Measurements from ENCODE around the gene CDK14.

DNA sequence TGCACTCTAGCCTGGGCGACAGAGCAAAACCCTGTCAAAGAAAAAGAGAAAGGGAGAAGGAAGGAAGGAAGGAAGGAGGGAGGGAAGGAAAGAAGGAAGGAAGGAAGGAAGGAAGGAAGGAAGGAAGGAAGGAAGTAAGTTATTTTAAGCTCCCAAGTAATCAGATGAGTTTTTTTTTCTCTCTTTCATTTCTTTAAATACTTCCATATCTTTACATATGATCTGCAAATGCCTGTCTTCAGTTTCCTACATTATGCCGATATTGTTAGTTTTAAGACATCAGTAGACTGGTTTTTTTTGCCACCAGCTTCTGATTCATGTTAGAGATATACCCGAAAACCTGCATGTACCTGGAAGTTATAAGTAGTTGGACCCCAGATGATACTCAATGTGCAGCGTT, 495.5 kb downstream of the CDK14 start:
- TF ChIP-seq POLR2A (IDR thresholded peaks at IDR 0.05) (no peak), EP300 (IDR thresholded peaks at IDR 0.05) (no peak)
- TF ChIP-seq, protein P1, sequence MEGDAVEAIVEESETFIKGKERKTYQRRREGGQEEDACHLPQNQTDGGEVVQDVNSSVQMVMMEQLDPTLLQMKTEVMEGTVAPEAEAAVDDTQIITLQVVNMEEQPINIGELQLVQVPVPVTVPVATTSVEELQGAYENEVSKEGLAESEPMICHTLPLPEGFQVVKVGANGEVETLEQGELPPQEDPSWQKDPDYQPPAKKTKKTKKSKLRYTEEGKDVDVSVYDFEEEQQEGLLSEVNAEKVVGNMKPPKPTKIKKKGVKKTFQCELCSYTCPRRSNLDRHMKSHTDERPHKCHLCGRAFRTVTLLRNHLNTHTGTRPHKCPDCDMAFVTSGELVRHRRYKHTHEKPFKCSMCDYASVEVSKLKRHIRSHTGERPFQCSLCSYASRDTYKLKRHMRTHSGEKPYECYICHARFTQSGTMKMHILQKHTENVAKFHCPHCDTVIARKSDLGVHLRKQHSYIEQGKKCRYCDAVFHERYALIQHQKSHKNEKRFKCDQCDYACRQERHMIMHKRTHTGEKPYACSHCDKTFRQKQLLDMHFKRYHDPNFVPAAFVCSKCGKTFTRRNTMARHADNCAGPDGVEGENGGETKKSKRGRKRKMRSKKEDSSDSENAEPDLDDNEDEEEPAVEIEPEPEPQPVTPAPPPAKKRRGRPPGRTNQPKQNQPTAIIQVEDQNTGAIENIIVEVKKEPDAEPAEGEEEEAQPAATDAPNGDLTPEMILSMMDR (IDR thresholded peaks at IDR 0.05) = no peak

Data from ovary (tissue), 3 donors.